ENCODE results near the gene TBC1D32. TPM values are rescaled to one million over a fixed set of nuclear protein-coding genes. Genes with fewer than 3 reads are reported as not detected.
"Not testable (repeated sequence)": the region's sequence is repeated elsewhere in the genome, so short reads cannot be mapped to it uniquely, and the experiment has no call there.

TBC1D32 gene
- total RNA-seq, 2 experiments from 2014 or later = 7.3 to 12.7 TPM

- H3K4me1 Mint-ChIP-seq = no peaks in the 10 kb centered on the region
- H3K9me3 Mint-ChIP-seq (ENCODE audit: low read depth) = no peaks in the 10 kb centered on the region
- H3K36me3 Mint-ChIP-seq = no peaks in the 10 kb centered on the region
- H3K4me3 Mint-ChIP-seq = no peak overlapping the region
- DNase-seq (no peak), ATAC-seq (no peak)
- CTCF ChIA-PET = no interaction called here
- H3K27me3 Mint-ChIP-seq = peaks cover 13% of the 10 kb centered on the region
- no peak overlapping the region for H3K27ac Mint-ChIP-seq
Measured at GRCh38 chr6:121344539-121344938, 10.3 kb upstream of the TBC1D32 start.

- no peak for DNase-seq
- CTCF ChIA-PET = no interaction called here
- no peaks in the 10 kb centered on the region for H3K9me3 Mint-ChIP-seq (ENCODE audit: low read depth)
- peaks cover 9% of the 10 kb centered on the region for H3K27me3 Mint-ChIP-seq
- peaks cover 12% of the 10 kb centered on the region for H3K4me1 Mint-ChIP-seq
- no peaks in the 10 kb centered on the region for H3K36me3 Mint-ChIP-seq
- no peak for ATAC-seq
- no peak overlapping the region for H3K27ac Mint-ChIP-seq
- no peak overlapping the region for H3K4me3 Mint-ChIP-seq
Measured at GRCh38 chr6:121339639-121340226, 5.5 kb upstream of the TBC1D32 start.

- CTCF ChIA-PET = no interaction called here
- no peaks in the 10 kb centered on the region for H3K36me3 Mint-ChIP-seq
- H3K4me3 Mint-ChIP-seq = no peak overlapping the region
- DNase-seq (no peak), ATAC-seq (no peak)
- H3K9me3 Mint-ChIP-seq (ENCODE audit: low read depth) = no peaks in the 10 kb centered on the region
- peaks cover 18% of the 10 kb centered on the region for H3K4me1 Mint-ChIP-seq
- no peak overlapping the region for H3K27ac Mint-ChIP-seq
- H3K27me3 Mint-ChIP-seq = peaks cover 9% of the 10 kb centered on the region
Measured at GRCh38 chr6:121338956-121339355, 4.7 kb upstream of the TBC1D32 start.

GRCh38 chr6:121338366-121338765 lies 4.1 kb upstream of the TBC1D32 start:
- DNase-seq (no peak), ATAC-seq (no peak)
- no peak overlapping the region for H3K27ac Mint-ChIP-seq
- H3K4me3 Mint-ChIP-seq = no peak overlapping the region
- no peaks in the 10 kb centered on the region for H3K36me3 Mint-ChIP-seq
- peaks cover 19% of the 10 kb centered on the region for H3K4me1 Mint-ChIP-seq
- peaks cover 6% of the 10 kb centered on the region for H3K27me3 Mint-ChIP-seq
- CTCF ChIA-PET = no interaction called here
- no peaks in the 10 kb centered on the region for H3K9me3 Mint-ChIP-seq (ENCODE audit: low read depth)

- peak overlapping the region; percentile 96 for H3K4me3 Mint-ChIP-seq
- no peaks in the 10 kb centered on the region for H3K9me3 Mint-ChIP-seq (ENCODE audit: low read depth)
- DNase-seq = no peak
- H3K27ac Mint-ChIP-seq = peak overlapping the region; percentile 99
- H3K36me3 Mint-ChIP-seq = no peaks in the 10 kb centered on the region
- no peak for ATAC-seq
- CTCF ChIA-PET = interaction anchor here (1.9 kb wide), 1 partner anchor 29 kb away, joined by 5 read pairs; no protein-coding TSS in a partner anchor
- H3K27me3 Mint-ChIP-seq = peaks cover 4% of the 10 kb centered on the region
- H3K4me1 Mint-ChIP-seq = peaks cover 38% of the 10 kb centered on the region
Measured at GRCh38 chr6:121335087-121336008, 1.1 kb upstream of the TBC1D32 start.

- CTCF ChIA-PET; H3K36me3 Mint-ChIP-seq; H3K9me3 Mint-ChIP-seq (ENCODE audit: low read depth); ATAC-seq; H3K27me3 Mint-ChIP-seq; DNase-seq: not testable (repeated sequence)
- H3K4me3 Mint-ChIP-seq = peak overlapping the region; percentile 96
- peaks cover 39% of the 10 kb centered on the region for H3K4me1 Mint-ChIP-seq
- peak overlapping the region; percentile 99 for H3K27ac Mint-ChIP-seq
Measured at GRCh38 chr6:121333694-121334093, 586 bp downstream of the TBC1D32 start.

- Mint-ChIP-seq H3K4me1 (peaks cover 39% of the 10 kb centered on the region), H3K4me3 (peak overlapping the region; percentile 96), H3K27me3 (no peaks in the 10 kb centered on the region), H3K9me3 (ENCODE audit: low read depth) (no peaks in the 10 kb centered on the region), H3K36me3 (no peaks in the 10 kb centered on the region), H3K27ac (peak overlapping the region; percentile 41)
- CTCF ChIA-PET = no interaction called here
- DNase-seq (no peak), ATAC-seq (no peak)
Measured at GRCh38 chr6:121333196-121333595, 1.1 kb downstream of the TBC1D32 start.

GRCh38 chr6:121330516-121330915 lies 3.8 kb downstream of the TBC1D32 start:
- H3K9me3 Mint-ChIP-seq (ENCODE audit: low read depth) = no peaks in the 10 kb centered on the region
- CTCF ChIA-PET = no interaction called here
- no peak overlapping the region for H3K4me3 Mint-ChIP-seq
- DNase-seq = no peak
- H3K4me1 Mint-ChIP-seq = peaks cover 36% of the 10 kb centered on the region
- H3K36me3 Mint-ChIP-seq = no peaks in the 10 kb centered on the region
- no peaks in the 10 kb centered on the region for H3K27me3 Mint-ChIP-seq
- ATAC-seq = no peak
- no peak overlapping the region for H3K27ac Mint-ChIP-seq

GRCh38 chr6:121321282-121321681 lies 13.0 kb downstream of the TBC1D32 start:
- Mint-ChIP-seq H3K27ac (no peak overlapping the region), H3K27me3 (no peaks in the 10 kb centered on the region), H3K36me3 (peaks cover 5% of the 10 kb centered on the region), H3K4me1 (peaks cover 7% of the 10 kb centered on the region), H3K4me3 (no peak overlapping the region), H3K9me3 (ENCODE audit: low read depth) (no peaks in the 10 kb centered on the region)
- ATAC-seq (no peak), DNase-seq (no peak)
- CTCF ChIA-PET = interaction anchor here (1.4 kb wide), 1 partner anchor 16 kb away, joined by 6 read pairs; no protein-coding TSS in a partner anchor

GRCh38 chr6:121319603-121320002 lies 14.7 kb downstream of the TBC1D32 start:
- H3K4me1 Mint-ChIP-seq = peaks cover 7% of the 10 kb centered on the region
- H3K27ac Mint-ChIP-seq = no peak overlapping the region
- no peak overlapping the region for H3K4me3 Mint-ChIP-seq
- CTCF ChIA-PET = interaction anchor here (1.0 kb wide), 1 partner anchor 12 kb away, joined by 3 read pairs; no protein-coding TSS in a partner anchor
- no peaks in the 10 kb centered on the region for H3K9me3 Mint-ChIP-seq (ENCODE audit: low read depth)
- ATAC-seq = no peak
- no peak for DNase-seq
- H3K27me3 Mint-ChIP-seq = no peaks in the 10 kb centered on the region
- H3K36me3 Mint-ChIP-seq = peaks cover 5% of the 10 kb centered on the region

GRCh38 chr6:121319112-121319553 lies 15.1 kb downstream of the TBC1D32 start:
- no peak for ATAC-seq
- no peak for DNase-seq
- H3K36me3 Mint-ChIP-seq = peaks cover 5% of the 10 kb centered on the region
- no peak overlapping the region for H3K4me3 Mint-ChIP-seq
- CTCF ChIA-PET = interaction anchor here (1.0 kb wide), 1 partner anchor 12 kb away, joined by 3 read pairs; no protein-coding TSS in a partner anchor
- H3K27me3 Mint-ChIP-seq = no peaks in the 10 kb centered on the region
- no peak overlapping the region for H3K27ac Mint-ChIP-seq
- H3K4me1 Mint-ChIP-seq = peaks cover 7% of the 10 kb centered on the region
- no peaks in the 10 kb centered on the region for H3K9me3 Mint-ChIP-seq (ENCODE audit: low read depth)

- Mint-ChIP-seq H3K27ac (no peak overlapping the region), H3K9me3 (ENCODE audit: low read depth) (peaks cover 2% of the 10 kb centered on the region), H3K4me1 (no peaks in the 10 kb centered on the region), H3K4me3 (no peak overlapping the region), H3K27me3 (no peaks in the 10 kb centered on the region), H3K36me3 (peaks cover 11% of the 10 kb centered on the region)
- DNase-seq (no peak), ATAC-seq (no peak)
- CTCF ChIA-PET = interaction anchor here (2.2 kb wide), 1 partner anchor 11 kb away, joined by 8 read pairs; no protein-coding TSS in a partner anchor
Measured at GRCh38 chr6:121314381-121315112, 19.7 kb downstream of the TBC1D32 start.

GRCh38 chr6:121311814-121312213 lies 22.5 kb downstream of the TBC1D32 start:
- H3K27me3 Mint-ChIP-seq; ATAC-seq; H3K9me3 Mint-ChIP-seq (ENCODE audit: low read depth); H3K4me3 Mint-ChIP-seq; DNase-seq; H3K36me3 Mint-ChIP-seq; H3K4me1 Mint-ChIP-seq; H3K27ac Mint-ChIP-seq; CTCF ChIA-PET: not testable (repeated sequence)

Data from activated CD8-positive, alpha-beta memory T cell treated with anti-CD3 and anti-CD28 coated beads, Interleukin-2, amount 10 ng/mL, durations not matched to agents 7 days and 5 days (primary cell).